ENCODE data around the gene CEP55.

DNA sequence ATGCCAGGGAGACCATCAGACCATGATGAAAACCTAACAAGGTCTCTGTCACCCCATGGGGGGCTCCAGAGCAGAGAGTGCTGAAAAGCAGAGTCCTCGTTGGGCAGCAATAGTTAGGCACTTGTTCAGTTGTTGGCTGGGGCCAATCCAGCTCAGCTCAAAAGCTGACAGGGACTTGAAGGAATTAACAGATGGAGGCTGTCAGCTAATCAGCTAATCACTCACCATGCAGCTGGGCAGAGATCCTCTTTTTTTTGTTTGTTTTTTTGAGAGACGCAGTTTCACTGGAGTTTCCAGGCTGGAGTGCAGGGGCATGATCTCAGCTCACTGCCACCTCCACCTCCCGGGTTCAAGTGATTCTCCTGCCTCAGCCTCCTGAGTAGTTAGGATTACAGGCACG lies 18.1 kb downstream of the CEP55 start:
- TF ChIP-seq GATA2 (IDR thresholded peaks at IDR 0.05; ENCODE audit: low read depth, low read length) (no peak), GATA3 (IDR thresholded peaks at IDR 0.05; ENCODE audit: low read depth, low read length) (no peak)

All from SH-SY5Y (cell line).